Esophagus (tissue), 2 donors: ENCODE data around the gene SMG5. TPM values are rescaled to one million over a fixed set of nuclear protein-coding genes. Genes with fewer than 3 reads are reported as not detected.
A peak's percentile ranks its signal among the peaks of the same experiment; 100 is the strongest.

Source experiments
- H3K27ac ChIP-seq, 2 donors: one replicate each; pipeline ENCODE4 v1.5.1; 2013; ENCODE audit warnings: low read depth in 2 of 2, mild to moderate bottlenecking in 2 of 2, inconsistent platforms in 1 of 2, low read length in 1 of 2, moderate library complexity in 1 of 2
- H3K27me3 ChIP-seq, 2 donors: one replicate each; pipeline ENCODE4 v1.6.1; 2013; ENCODE audit warnings: low read length in 2 of 2, control low read depth in 1 of 2, mild to moderate bottlenecking in 1 of 2; ENCODE audit not compliant: insufficient read depth in 2 of 2, control insufficient read depth in 1 of 2
- H3K36me3 ChIP-seq, 2 donors: one replicate each; pipeline ENCODE4 v1.6.1; 2013; ENCODE audit warnings: low read length in 1 of 2; ENCODE audit not compliant: control insufficient read depth in 2 of 2, insufficient read depth in 2 of 2
- H3K4me1 ChIP-seq, 2 donors: one replicate each; pipeline ENCODE4 v1.6.1; 2013; ENCODE audit warnings: low read length in 1 of 2; ENCODE audit not compliant: control insufficient read depth in 2 of 2, insufficient read depth in 2 of 2
- H3K4me3 ChIP-seq, 2 donors: one replicate each; pipeline ENCODE4 v1.5.1; 2013; ENCODE audit warnings: low read length in 2 of 2, mild to moderate bottlenecking in 2 of 2, low read depth in 1 of 2, moderate library complexity in 1 of 2
- H3K9me3 ChIP-seq, 2 donors: one replicate each; pipeline ENCODE4 v1.6.1; 2013; ENCODE audit warnings: mild to moderate bottlenecking in 2 of 2, low read depth in 1 of 2, low read length in 1 of 2, moderate library complexity in 1 of 2; ENCODE audit not compliant: control insufficient read depth in 2 of 2, insufficient read depth in 1 of 2
- WGBS, 2 donors: extraction: QIAGEN DNeasy Blood & Tissue Kit; methylation state at CpG; one replicate each; pipeline ENCODE4 v1.1.7; 2013; 5-methylcytosine and 5-hydroxymethylcytosine counted together
- polyA plus RNA-seq, 2 donors: library from polyadenylated mRNA; stranded (reverse); fragments of 200-250 nt; gene quantifications; one replicate each; pipeline ENCODE4 v1.2.3, GENCODE V29; 2013
- donor health status: healthy with polysubstance abuse.
- donor health status: Bipolar disorder and iron deficiency.

SMG5 gene
- polyA plus RNA-seq, 2 donors = 34.5 to 38.6 TPM

DNA sequence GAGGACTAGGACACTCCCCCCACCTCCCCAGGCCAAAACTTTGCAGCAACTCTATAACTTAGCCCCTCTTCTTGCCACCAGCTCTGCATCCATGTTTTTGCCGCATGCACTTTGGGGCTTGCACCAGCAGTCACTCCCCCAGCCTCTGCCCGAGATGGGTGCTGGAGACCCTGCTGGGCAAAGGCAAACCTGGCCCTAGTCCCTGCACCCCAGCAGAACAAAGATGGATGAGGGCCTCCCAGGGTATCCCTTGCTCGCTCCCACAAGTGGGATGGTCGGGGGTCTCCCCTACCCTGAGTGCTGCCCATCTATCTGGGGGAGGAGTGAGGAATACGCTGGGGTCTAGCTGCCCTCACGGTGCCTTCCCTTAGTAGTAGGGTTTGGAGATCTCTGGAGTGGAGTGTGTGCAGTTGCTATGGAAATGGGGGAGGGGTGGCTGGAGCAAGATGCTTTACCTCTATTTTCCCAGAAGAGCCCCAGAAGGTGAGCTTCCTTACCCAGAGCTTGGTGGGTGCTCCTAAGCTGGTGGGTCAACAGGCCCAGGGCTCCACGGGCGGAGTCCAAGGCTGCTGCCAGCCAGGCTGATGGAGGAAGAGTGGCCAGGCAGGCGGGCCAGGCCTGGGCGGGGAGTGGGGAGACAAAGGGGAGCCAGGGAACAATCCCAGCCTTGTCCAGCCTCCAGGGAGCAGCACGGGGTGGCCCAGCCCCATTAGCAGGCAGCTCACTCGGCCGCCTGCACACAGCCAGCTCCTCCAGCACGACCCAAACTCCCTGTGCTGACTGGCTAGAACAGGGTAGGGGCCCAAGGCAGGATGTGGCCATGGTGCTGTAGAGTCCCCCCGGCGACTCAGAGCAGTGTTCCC, 34.9 kb downstream of the SMG5 start, which contains the start of gene PAQR6:
PAQR6 (minus strand) TSS at position 597 of the 863 bp plus-strand sequence. CDS start 1,325 bp downstream, outside the sequence.
- H3K9me3 ChIP-seq = peaks cover 0 to 2% of the 10 kb centered on the region in 2 donors
- H3K36me3 ChIP-seq = peaks cover 23 to 35% of the 10 kb centered on the region in 2 donors
- 35 to 39% methylated on average over 16 of the region's 16 CpGs for WGBS, 2 donors
- no peak within 1 kb of the TSS for H3K4me3 ChIP-seq
- H3K4me1 ChIP-seq = peaks cover 4 to 31% of the 10 kb centered on the region in 2 donors
- no peaks in the 10 kb centered on the region for H3K27me3 ChIP-seq
- H3K27ac ChIP-seq = peak within 1 kb of the TSS; percentile 11 to 44

DNA sequence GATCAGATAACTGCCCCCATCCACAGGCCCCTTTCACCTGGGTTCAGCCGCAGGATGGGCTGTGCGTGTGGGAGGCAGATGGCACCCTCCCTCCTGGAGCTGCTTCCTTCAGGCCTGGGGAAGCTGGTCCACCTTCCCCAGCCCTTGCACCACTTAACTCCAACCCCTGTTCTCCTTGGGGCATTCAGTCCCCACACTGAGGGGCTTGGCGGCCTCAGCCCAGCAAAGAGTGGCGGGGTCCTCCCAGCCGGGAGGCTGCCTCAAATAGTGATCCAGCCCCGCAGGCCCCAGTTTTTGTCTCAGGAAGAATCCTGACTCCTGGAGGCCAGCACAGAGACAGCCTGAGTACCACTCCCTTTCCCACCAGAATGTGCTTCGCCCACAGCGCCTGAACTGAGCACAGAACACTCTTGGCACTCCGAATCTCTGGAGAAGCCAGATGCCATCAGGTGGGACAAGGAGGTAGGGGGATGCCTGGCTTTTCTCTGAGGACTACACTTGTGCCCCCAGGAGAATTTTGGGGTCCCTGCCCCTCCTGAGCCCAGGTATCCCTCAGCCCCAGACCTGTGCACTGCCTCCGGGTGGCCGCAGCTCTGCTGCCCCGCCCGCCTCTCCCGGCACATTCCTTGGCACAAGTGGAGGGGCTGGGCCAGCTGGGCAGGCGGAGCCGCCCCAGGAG, 35.7 kb downstream of the SMG5 start:
- Histone ChIP-seq H3K36me3 (peaks cover 16 to 35% of the 10 kb centered on the region in 2 donors), H3K9me3 (peaks cover 0 to 2% of the 10 kb centered on the region in 2 donors), H3K27ac (peak overlapping the region in 1 of 2 donors; percentile 13), H3K4me1 (peaks cover 4 to 31% of the 10 kb centered on the region in 2 donors), H3K27me3 (no peaks in the 10 kb centered on the region), H3K4me3 (no peak overlapping the region)
- WGBS, 2 donors = 39 to 40% methylated on average over 14 to 16 of the region's 16 CpGs

DNA sequence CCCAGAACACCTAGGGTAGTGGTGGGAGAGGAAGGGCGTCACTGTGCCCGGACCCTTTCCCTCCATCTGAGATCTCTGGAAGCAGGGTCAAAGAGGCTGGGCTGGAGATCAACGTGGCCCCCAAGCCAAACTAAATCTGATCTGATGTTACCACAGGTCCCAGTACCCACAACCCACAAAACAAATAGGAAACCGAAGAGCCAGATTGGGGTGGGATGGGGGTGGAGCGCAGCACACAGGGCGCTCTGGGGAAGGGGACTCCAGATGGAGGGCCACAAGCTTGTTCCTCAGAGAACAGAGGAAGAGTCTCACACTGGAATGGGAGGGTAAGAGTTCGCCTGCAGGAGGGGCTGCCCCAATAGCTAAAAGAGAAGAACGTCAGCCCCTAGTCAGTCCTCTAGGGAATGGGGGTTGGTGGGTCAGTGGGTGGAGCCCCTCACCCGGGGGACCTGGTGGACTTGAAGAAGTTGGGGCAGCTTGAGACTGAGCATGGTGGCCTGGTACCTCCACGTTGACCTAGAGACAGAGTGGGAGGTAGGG, 36.3 kb downstream of the SMG5 start:
- H3K4me3 ChIP-seq = peak overlapping the region in 1 of 2 donors; percentile 19
- 57 to 63% methylated on average over 9 to 10 of the region's 10 CpGs for WGBS, 2 donors
- H3K27me3 ChIP-seq = no peaks in the 10 kb centered on the region
- H3K27ac ChIP-seq = no peak overlapping the region
- H3K9me3 ChIP-seq = peaks cover 0 to 2% of the 10 kb centered on the region in 2 donors
- H3K4me1 ChIP-seq = peaks cover 2 to 33% of the 10 kb centered on the region in 2 donors
- peaks cover 13 to 29% of the 10 kb centered on the region in 2 donors for H3K36me3 ChIP-seq

DNA sequence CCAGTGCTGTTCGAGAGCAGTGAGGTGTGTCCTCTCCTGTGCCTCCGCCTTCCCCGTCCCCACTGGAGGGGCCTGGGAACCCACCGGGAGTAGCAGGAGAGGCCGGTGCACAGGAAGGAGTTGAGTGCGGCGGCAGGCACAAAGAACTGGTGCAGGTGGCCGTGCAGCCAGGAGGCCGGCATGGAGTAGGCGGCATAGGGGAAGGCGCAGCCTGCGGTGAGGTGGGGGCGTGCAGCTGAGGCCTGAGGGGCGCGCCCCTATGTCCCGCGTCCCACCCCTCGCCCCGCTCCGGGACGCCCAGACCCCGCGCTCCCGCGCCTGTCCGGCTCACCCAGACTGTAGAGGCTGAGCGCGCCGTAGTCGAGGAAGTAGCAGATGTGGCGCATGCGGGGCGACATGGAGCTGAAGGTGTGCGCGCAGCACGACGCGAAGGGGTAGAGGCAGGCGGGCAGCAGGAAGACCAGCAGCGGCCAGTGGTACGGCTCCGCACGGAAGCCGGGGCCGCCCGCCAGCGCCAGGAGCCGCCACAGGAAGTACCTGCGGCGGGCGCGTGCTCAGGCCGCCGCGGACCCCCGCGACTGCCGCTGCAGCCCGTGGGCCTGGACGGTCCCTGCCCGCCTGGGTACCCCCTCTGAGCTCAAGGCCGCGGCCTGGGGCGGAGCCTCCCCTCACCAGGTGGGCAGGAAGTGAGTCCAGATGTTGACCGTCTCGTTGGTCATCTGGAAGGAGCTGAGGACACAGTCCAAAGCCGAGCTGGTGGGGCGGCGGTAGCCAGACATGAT, 37.0 kb downstream of the SMG5 start:
- Histone ChIP-seq H3K4me3 (peak overlapping the region; percentile 19 to 23), H3K36me3 (peaks cover 7 to 29% of the 10 kb centered on the region in 2 donors), H3K4me1 (peaks cover 2 to 36% of the 10 kb centered on the region in 2 donors), H3K27me3 (no peaks in the 10 kb centered on the region), H3K9me3 (peaks cover 0 to 2% of the 10 kb centered on the region in 2 donors), H3K27ac (no peak overlapping the region)
- 5 to 6% methylated on average over 57 to 69 of the region's 69 CpGs for WGBS, 2 donors

DNA sequence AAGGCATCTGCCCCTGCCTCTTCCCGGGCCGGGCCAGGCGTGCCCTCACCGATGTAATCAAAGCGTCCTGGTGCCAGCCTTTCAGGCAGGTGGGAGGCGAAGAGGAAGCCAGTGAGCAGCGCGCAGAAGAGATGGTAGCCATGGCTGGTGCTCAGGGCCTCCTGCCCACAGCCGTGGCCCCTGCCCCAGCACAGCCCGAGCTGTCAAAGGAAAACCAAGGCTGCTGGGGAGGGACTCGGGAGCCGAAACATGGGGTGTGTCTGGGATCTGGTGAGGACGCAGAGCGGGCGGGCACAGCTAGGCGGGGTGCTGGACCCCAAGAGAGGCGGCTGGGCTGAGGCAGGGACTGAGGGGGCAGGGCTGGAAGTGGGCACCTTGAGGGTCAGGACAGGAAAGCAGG, 37.9 kb downstream of the SMG5 start:
- Histone ChIP-seq H3K36me3 (peaks cover 7 to 24% of the 10 kb centered on the region in 2 donors), H3K9me3 (peaks cover 0 to 2% of the 10 kb centered on the region in 2 donors), H3K4me3 (no peak overlapping the region), H3K27ac (no peak overlapping the region), H3K4me1 (peaks cover 2 to 36% of the 10 kb centered on the region in 2 donors), H3K27me3 (no peaks in the 10 kb centered on the region)
- WGBS, 2 donors = 81 to 84% methylated on average over 17 of the region's 17 CpGs

DNA sequence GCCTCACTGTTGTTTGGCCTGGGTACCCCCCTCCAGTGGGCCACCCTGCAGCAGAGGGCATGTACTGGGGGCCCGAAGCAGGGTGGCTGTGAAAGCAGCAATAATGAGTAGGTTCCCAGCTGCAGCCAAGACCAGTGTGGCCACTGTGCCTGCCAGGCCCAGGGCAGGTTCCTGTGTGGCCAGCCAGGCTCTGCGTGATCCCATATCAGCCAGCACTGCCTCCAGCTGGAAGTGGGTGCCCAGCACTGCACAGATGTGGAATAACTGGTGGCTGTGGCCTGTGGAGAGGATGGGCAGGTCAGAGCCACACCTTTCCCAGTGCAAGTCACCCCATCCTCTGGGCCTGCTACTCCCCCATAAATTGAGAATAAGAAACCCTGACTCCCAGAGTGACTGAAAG, 38.5 kb downstream of the SMG5 start:
- 83 to 92% methylated on average over 2 of the region's 2 CpGs for WGBS, 2 donors
- Histone ChIP-seq H3K27ac (no peak overlapping the region), H3K4me1 (peaks cover 2 to 36% of the 10 kb centered on the region in 2 donors), H3K4me3 (no peak overlapping the region), H3K27me3 (no peaks in the 10 kb centered on the region), H3K9me3 (peaks cover 0 to 2% of the 10 kb centered on the region in 2 donors), H3K36me3 (peaks cover 2 to 24% of the 10 kb centered on the region in 2 donors)

- no peak overlapping the region for H3K4me3 ChIP-seq
- no peaks in the 10 kb centered on the region for H3K27me3 ChIP-seq
- WGBS, 2 donors = 76 to 84% methylated on average over 10 of the region's 10 CpGs
- peaks cover 2 to 30% of the 10 kb centered on the region in 2 donors for H3K4me1 ChIP-seq
- H3K9me3 ChIP-seq = peaks cover 0 to 2% of the 10 kb centered on the region in 2 donors
- H3K27ac ChIP-seq = no peak overlapping the region
- peaks cover 0 to 30% of the 10 kb centered on the region in 2 donors for H3K36me3 ChIP-seq
These were observed 39.9 kb downstream of the SMG5 start for GRCh38 chr1:156242738-156243137.

DNA sequence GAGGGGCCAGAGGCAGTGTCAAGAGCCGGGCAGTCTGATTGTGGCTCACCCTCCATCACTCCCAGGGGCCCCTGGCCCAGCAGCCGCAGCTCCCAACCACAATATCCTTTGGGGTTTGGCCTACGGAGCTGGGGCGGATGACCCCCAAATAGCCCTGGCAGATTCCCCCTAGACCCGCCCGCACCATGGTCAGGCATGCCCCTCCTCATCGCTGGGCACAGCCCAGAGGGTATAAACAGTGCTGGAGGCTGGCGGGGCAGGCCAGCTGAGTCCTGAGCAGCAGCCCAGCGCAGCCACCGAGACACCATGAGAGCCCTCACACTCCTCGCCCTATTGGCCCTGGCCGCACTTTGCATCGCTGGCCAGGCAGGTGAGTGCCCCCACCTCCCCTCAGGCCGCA, 40.7 kb downstream of the SMG5 start, which contains the start of gene BGLAP:
BGLAP (plus strand) TSS at position 259 of the 400 bp plus-strand sequence; CDS start at position 307, 48 bp downstream.
- H3K27me3 ChIP-seq = no peaks in the 10 kb centered on the region
- no peak within 1 kb of the TSS for H3K4me3 ChIP-seq
- peak within 1 kb of the TSS in 1 of 2 donors; percentile 19 for H3K27ac ChIP-seq
- H3K4me1 ChIP-seq = peaks cover 2 to 24% of the 10 kb centered on the region in 2 donors
- peaks cover 0 to 30% of the 10 kb centered on the region in 2 donors for H3K36me3 ChIP-seq
- H3K9me3 ChIP-seq = peaks cover 0 to 2% of the 10 kb centered on the region in 2 donors
- 77 to 79% methylated on average over 13 to 14 of the region's 14 CpGs for WGBS, 2 donors
